HepG2 (cell line): ENCODE measurements around the gene AKT2. TPM values are rescaled to one million over a fixed set of nuclear protein-coding genes. Genes with fewer than 3 reads are reported as not detected.

Experiments used
- CCAR2 ChIP-seq: fragments of 200-400 bp; formaldehyde crosslinking; optimal IDR thresholded peaks from 2 replicates; pipeline ENCODE3; 2018; ENCODE audit warnings: low read depth, mild to moderate bottlenecking, low read length, moderate library complexity
- CEBPB ChIP-seq: IDR thresholded peaks from 2 replicates; pipeline ENCODE4 v1.6.1; 2011; ENCODE audit warnings: low read depth, low read length, improper control_type of control experiment, borderline replicate concordance
- DRAP1 ChIP-seq: IDR thresholded peaks from 2 replicates; pipeline ENCODE4 v1.6.1; 2016; ENCODE audit warnings: missing genetic modification reagents, missing compliant biosample characterization
- EHMT2 ChIP-seq: fragments of 200-600 bp; sonication (generic); IDR thresholded peaks from 2 replicates; pipeline ENCODE4 v1.7.0; 2017; ENCODE audit warnings: antibody characterized with exemption, low read depth, low read length, borderline replicate concordance
- HOXA7 ChIP-seq: sonication (generic); formaldehyde crosslinking; IDR thresholded peaks from 2 replicates; pipeline ENCODE4 v1.8.1; 2022; ENCODE audit warnings: mild to moderate bottlenecking, missing genetic modification reagents, moderate library complexity
- MATR3 ChIP-seq: sonication (generic); formaldehyde crosslinking; IDR thresholded peaks from 2 replicates; pipeline ENCODE4 v1.4.0; 2020; ENCODE audit warnings: missing genetic modification reagents
- MAZ ChIP-seq, 2 experiments: sonication (generic) in 1 of 2; formaldehyde crosslinking in 1 of 2; IDR thresholded peaks; 2 replicates each; pipeline versions ENCODE4 v1.5.0 to v1.6.1; 2012 to 2020; ENCODE audit warnings: low read depth in 2 of 2, mild to moderate bottlenecking in 2 of 2, borderline replicate concordance in 1 of 2, improper control_type of control experiment in 1 of 2, low read length in 1 of 2, missing genetic modification reagents in 1 of 2, moderate library complexity in 1 of 2
- MED8 ChIP-seq: sonication (generic); formaldehyde crosslinking; IDR thresholded peaks from 2 replicates; pipeline ENCODE4 v1.8.1; 2023; ENCODE audit warnings: mild to moderate bottlenecking, missing genetic modification reagents; ENCODE audit not compliant: insufficient replicate concordance
- MEF2D ChIP-seq: sonication (generic); formaldehyde crosslinking; IDR thresholded peaks from 2 replicates; pipeline ENCODE4 v1.5.1; 2020; ENCODE audit warnings: mild to moderate bottlenecking, missing genetic modification reagents
- MIXL1 ChIP-seq: IDR thresholded peaks from 2 replicates; pipeline ENCODE4 v1.6.1; 2016
- MYC ChIP-seq: sonication (generic); formaldehyde crosslinking; IDR thresholded peaks from 2 replicates; pipeline ENCODE4 v1.9.0; 2021; ENCODE audit warnings: missing genetic modification reagents, borderline replicate concordance
- NFIB ChIP-seq: sonication (generic); formaldehyde crosslinking; IDR thresholded peaks from 2 replicates; pipeline ENCODE4 v1.9.0; 2021; ENCODE audit warnings: missing genetic modification reagents, mild to moderate bottlenecking, borderline replicate concordance
- NR2C2 ChIP-seq: sonication (generic); formaldehyde crosslinking; IDR thresholded peaks from 2 replicates; pipeline ENCODE4 v1.4.0; 2020; ENCODE audit warnings: missing genetic modification reagents, mild to moderate bottlenecking, moderate library complexity, borderline replicate concordance
- PHF5A ChIP-seq: IDR thresholded peaks from one replicate; pipeline ENCODE4 v1.6.1; 2018; ENCODE audit warnings: low read depth, missing genetic modification reagents; ENCODE audit not compliant: unreplicated experiment
- POGZ ChIP-seq: sonication (generic); formaldehyde crosslinking; IDR thresholded peaks from 2 replicates; pipeline ENCODE4 v1.4.0; 2020; ENCODE audit warnings: mild to moderate bottlenecking, missing genetic modification reagents
- SALL2 ChIP-seq: sonication (generic); formaldehyde crosslinking; IDR thresholded peaks from 2 replicates; pipeline ENCODE4 v1.8.1; 2023; ENCODE audit warnings: mild to moderate bottlenecking, missing genetic modification reagents, inconsistent platforms
- SNAPC2 ChIP-seq: sonication (generic); formaldehyde crosslinking; IDR thresholded peaks from 2 replicates; pipeline ENCODE4 v1.8.1; 2022; ENCODE audit warnings: mild to moderate bottlenecking, missing genetic modification reagents
- SP4 ChIP-seq: sonication (generic); formaldehyde crosslinking; IDR thresholded peaks from 2 replicates; pipeline ENCODE4 v1.8.1; 2023; ENCODE audit warnings: mild to moderate bottlenecking, missing genetic modification reagents
- SSRP1 ChIP-seq: IDR thresholded peaks from 2 replicates; pipeline ENCODE4 v1.6.1; 2016; ENCODE audit warnings: control low read depth
- U2AF2 ChIP-seq: fragments of 200-400 bp; formaldehyde crosslinking; IDR thresholded peaks from 2 replicates; pipeline ENCODE4 v1.6.1; 2017; ENCODE audit warnings: low read depth, mild to moderate bottlenecking, low read length
- ZNF160 ChIP-seq: sonication (generic); formaldehyde crosslinking; IDR thresholded peaks from 2 replicates; pipeline ENCODE4 v1.8.0; 2022; ENCODE audit warnings: mild to moderate bottlenecking, inconsistent platforms, missing genetic modification reagents
- ZNF432 ChIP-seq: sonication (generic); formaldehyde crosslinking; IDR thresholded peaks from 2 replicates; pipeline ENCODE4 v1.5.0; 2020; ENCODE audit warnings: missing genetic modification reagents, mild to moderate bottlenecking, borderline replicate concordance
- ZNF512 ChIP-seq: sonication (generic); formaldehyde crosslinking; IDR thresholded peaks from 2 replicates; pipeline ENCODE4 v1.4.0; 2020; ENCODE audit warnings: mild to moderate bottlenecking, missing genetic modification reagents
- ZNF574 ChIP-seq: sonication (generic); formaldehyde crosslinking; IDR thresholded peaks from 2 replicates; pipeline ENCODE4 v1.4.0; 2020; ENCODE audit warnings: missing genetic modification reagents
- ZNF672 ChIP-seq: sonication (generic); formaldehyde crosslinking; IDR thresholded peaks from 2 replicates; pipeline ENCODE4 v1.8.1; 2022; ENCODE audit warnings: missing genetic modification reagents
- ZNF772 ChIP-seq: sonication (generic); formaldehyde crosslinking; IDR thresholded peaks from 2 replicates; pipeline ENCODE4 v1.5.0; 2020; ENCODE audit warnings: mild to moderate bottlenecking, missing genetic modification reagents
- polyA plus RNA-seq, 8 experiments: library from polyadenylated mRNA; depleted of rRNA in 3 of 8; stranded (reverse) in 7 of 8; unstranded in 1 of 8; fragments of >200 nt; fragmentation: Illumina TruSeq in 4 of 8; extraction: Trizol in 4 of 8; gene quantifications; 2 replicates each; pipeline versions ENCODE4 v1.2.1 to v1.2.3, GENCODE V29; 2011 to 2016; ENCODE audit warnings: low read depth in 4 of 8, missing spikeins in 1 of 8, mixed read lengths in 1 of 8; ENCODE audit not compliant: insufficient read depth in 1 of 8
- total RNA-seq, 5 experiments: library from RNA; depleted of rRNA; stranded (reverse); fragments of >200 nt; fragmentation: Illumina TruSeq; extraction: Trizol; gene quantifications; 2 replicates each; pipeline ENCODE4 v1.2.3, GENCODE V29; 2016; ENCODE audit warnings: low read depth in 1 of 5

AKT2 gene
- total and polyA plus RNA-seq, 2 of the 13 experiments (the other 11 are each of a cell fraction or from before 2014, with no cell fraction given) = 82.1 to 173 TPM

GRCh38 chr19:40231544-40232424, 53.4 kb downstream of the AKT2 start (continued):
- peak; percentile 91 for TF ChIP-seq ZNF574 (CRISPR knock-in tag)
- peak; percentile 76 for TF ChIP-seq DRAP1 (CRISPR knock-in tag)
- TF ChIP-seq SNAPC2 (CRISPR knock-in tag) = no peak
- peak; percentile 96 for TF ChIP-seq NR2C2 (CRISPR knock-in tag)
- no peak for TF ChIP-seq SSRP1 (CRISPR knock-in tag)
- TF ChIP-seq EHMT2 = no peak; the same call in 1 of the 2 replicates
- peak; percentile 54 for TF ChIP-seq MIXL1 (CRISPR knock-in tag)
- 0 out of 2 replicates have a peak, but pooled peaks have one; percentile 26 for TF ChIP-seq ZNF512 (CRISPR knock-in tag)
- peak; percentile 78; the same call in 1 of the 2 replicates for TF ChIP-seq MYC (CRISPR knock-in tag)
- no peak for TF ChIP-seq SALL2
- no peak for TF ChIP-seq ZNF672
- TF ChIP-seq PHF5A = peak; percentile 52
- TF ChIP-seq MED8 (CRISPR knock-in tag) = peak; percentile 63
- peak; percentile 58; the same call in 1 of the 2 replicates for TF ChIP-seq MAZ (IDR thresholded peaks at IDR 0.05; ENCODE audit: borderline replicate concordance, low read depth, low read length)
- peak; percentile 69 for TF ChIP-seq MAZ (CRISPR knock-in tag; IDR thresholded peaks at IDR 0.05; ENCODE audit: low read depth)
- TF ChIP-seq ZNF160 (CRISPR knock-in tag) = 0 out of 2 replicates have a peak, but pooled peaks have one; percentile 85
- TF ChIP-seq ZNF772 = no peak
- peak; percentile 58 for TF ChIP-seq POGZ (CRISPR knock-in tag)
- peak; percentile 53; the same call in 1 of the 2 replicates for TF ChIP-seq MEF2D
- TF ChIP-seq U2AF2 = no peak
- TF ChIP-seq NFIB (CRISPR knock-in tag) = no peak
- no peak for TF ChIP-seq SP4 (CRISPR knock-in tag)
- no peak for TF ChIP-seq CEBPB
- no peak for TF ChIP-seq HOXA7
- no peak for TF ChIP-seq MATR3
- TF ChIP-seq ZNF432 (CRISPR knock-in tag) = no peak
- TF ChIP-seq CCAR2 = no peak
